Measurements from ENCODE around the gene TLL1.

TLL1 gene

GRCh38 chr4:166049036-166049435, 176.0 kb downstream of the TLL1 start:
- no peak for DNase-seq (ENCODE audit: low spot score)

GRCh38 chr4:166064721-166065120, 191.7 kb downstream of the TLL1 start:
- no peak for DNase-seq (ENCODE audit: low spot score)

GRCh38 chr4:166065324-166065723, 192.3 kb downstream of the TLL1 start:
- DNase-seq (ENCODE audit: low spot score): peak; percentile 6

- DNase-seq (ENCODE audit: low spot score): no peak
Observed at GRCh38 chr4:166066936-166067335, 193.9 kb downstream of the TLL1 start.

GRCh38 chr4:166067915-166068314, 194.9 kb downstream of the TLL1 start:
- DNase-seq (ENCODE audit: low spot score): no peak

GRCh38 chr4:166073783-166074182, 200.7 kb downstream of the TLL1 start:
- DNase-seq (ENCODE audit: low spot score): peak; percentile 29

- DNase-seq (ENCODE audit: low spot score): no peak
Observed at GRCh38 chr4:166075599-166075998, 202.6 kb downstream of the TLL1 start.

- DNase-seq (ENCODE audit: low spot score): no peak
Observed at GRCh38 chr4:166077782-166078181, 204.7 kb downstream of the TLL1 start.

GRCh38 chr4:166078383-166078782, 205.3 kb downstream of the TLL1 start:
- DNase-seq (ENCODE audit: low spot score): no peak

GRCh38 chr4:166078955-166079354, 205.9 kb downstream of the TLL1 start:
- no peak for DNase-seq (ENCODE audit: low spot score)

GRCh38 chr4:166087569-166087968, 214.5 kb downstream of the TLL1 start:
- no peak for DNase-seq (ENCODE audit: low spot score)

GRCh38 chr4:166088576-166088975, 215.5 kb downstream of the TLL1 start:
- no peak for DNase-seq (ENCODE audit: low spot score)

GRCh38 chr4:166091146-166091545, 218.1 kb downstream of the TLL1 start:
- DNase-seq (ENCODE audit: low spot score): no peak

GRCh38 chr4:166091912-166092510, 219.0 kb downstream of the TLL1 start:
- DNase-seq (ENCODE audit: low spot score): peak; percentile 25

- no peak for DNase-seq (ENCODE audit: low spot score)
Observed at GRCh38 chr4:166092797-166093290, 219.8 kb downstream of the TLL1 start.

- DNase-seq (ENCODE audit: low spot score): no peak
Observed at GRCh38 chr4:166104623-166105022, 231.6 kb downstream of the TLL1 start.

GRCh38 chr4:166121897-166122296, 248.9 kb downstream of the TLL1 start:
- peak; percentile 3 for DNase-seq (ENCODE audit: low spot score)

- DNase-seq (ENCODE audit: low spot score): peak; percentile 9
Observed at GRCh38 chr4:166123546-166123945, 250.5 kb downstream of the TLL1 start.

GRCh38 chr4:166128403-166128802, 255.4 kb downstream of the TLL1 start:
- no peak for DNase-seq (ENCODE audit: low spot score)

- DNase-seq (ENCODE audit: low spot score): no peak
Observed at GRCh38 chr4:166134285-166134684, 261.2 kb downstream of the TLL1 start.

GRCh38 chr4:166140951-166141350, 267.9 kb downstream of the TLL1 start:
- no peak for DNase-seq (ENCODE audit: low spot score)

- DNase-seq (ENCODE audit: low spot score): no peak
Observed at GRCh38 chr4:166143227-166143626, 270.2 kb downstream of the TLL1 start.

GRCh38 chr4:166144607-166145006, 271.6 kb downstream of the TLL1 start:
- peak; percentile 48 for DNase-seq (ENCODE audit: low spot score)

- DNase-seq (ENCODE audit: low spot score): no peak
Observed at GRCh38 chr4:166146806-166147540, 273.9 kb downstream of the TLL1 start.
